ENCODE measurements around the gene ICAM1.

GRCh38 chr19:10295305-10295846 lies 24.5 kb downstream of the ICAM1 start:
- TF ChIP-seq POLR2A (IDR thresholded peaks at IDR 0.05; ENCODE audit: low read depth, low read length) (no peak), POLR2AphosphoS5 (IDR thresholded peaks at IDR 0.05; ENCODE audit: low read depth, low read length) (no peak), TAF1 (IDR thresholded peaks at IDR 0.05; ENCODE audit: borderline replicate concordance, low read depth, low read length) (no peak)
